Measurements from ENCODE around the gene TRIM41. TPM values are rescaled to one million over a fixed set of nuclear protein-coding genes. Genes with fewer than 3 reads are reported as not detected.

Gene TRIM41
- total and polyA plus RNA-seq, 9 of the 15 experiments (the other 6 are each of a cell fraction or from before 2014, with no cell fraction given), result 1.8 to 47.6 (median 20.9) TPM

- TF ChIP-seq ZNF592 (IDR thresholded peaks at IDR 0.05) (peak; percentile 92), GTF2A2 (tag; IDR thresholded peaks at IDR 0.05) (no peak), CREB3 (tag; conservative IDR thresholded peaks at IDR 0.05; ENCODE audit: low read depth) (peak; percentile 75), CREBBP (IDR thresholded peaks at IDR 0.05; ENCODE audit: low read depth, low read length) (no peak), MECOM (CRISPR knock-in tag; IDR thresholded peaks at IDR 0.05) (0 out of 2 replicates have a peak, but pooled peaks have one; percentile 53), MEF2D (tag; conservative IDR thresholded peaks at IDR 0.05; ENCODE audit: low read depth) (0 out of 2 replicates have a peak, but pooled peaks have one; percentile 60), DDX20 (tag; IDR thresholded peaks at IDR 0.05; ENCODE audit: low read depth) (peak; percentile 61; the same call in 1 of the 2 replicates), RREB1 (CRISPR knock-in tag; IDR thresholded peaks at IDR 0.05) (no peak), ZNF518B (CRISPR knock-in tag; IDR thresholded peaks at IDR 0.05) (no peak), NONO (IDR thresholded peaks at IDR 0.05; ENCODE audit: low read depth in 2 of 2, low read length in 1 of 2) (no peak), ZNF41 (CRISPR knock-in tag; conservative IDR thresholded peaks at IDR 0.05) (no peak), BMI1 (IDR thresholded peaks at IDR 0.05; ENCODE audit: low read length) (no peak)
Observed at GRCh38 chr5:181176254-181176952, 46.7 kb upstream of the TRIM41 start (continued).

Data from K562 (cell line).